Smooth muscle cell (in vitro differentiated cells): ENCODE results near the gene MCOLN3. TPM values are rescaled to one million over a fixed set of nuclear protein-coding genes. Genes with fewer than 3 reads are reported as not detected.

Experiments used
- DNase-seq: peaks from one replicate; lab custom pipeline; 2025; ENCODE audit not compliant: unreplicated experiment; lab: John Stamatoyannopoulos, UW
- H2AFZ ChIP-seq: fragments of 200-600 bp; sonication (generic); 2 replicates; pipeline ENCODE4 v1.6.0; 2016; ENCODE audit warnings: antibody characterized with exemption, low read depth, mild to moderate bottlenecking
- H3F3A ChIP-seq: fragments of 200-600 bp; sonication (generic); 2 replicates; pipeline ENCODE4 v1.6.0; 2017; ENCODE audit warnings: antibody characterized with exemption, low read depth
- H3K27ac ChIP-seq: fragments of 200-600 bp; sonication (generic); 2 replicates; pipeline ENCODE4 v1.5.1; 2016; ENCODE audit warnings: low read depth, mild to moderate bottlenecking
- H3K27me3 ChIP-seq: fragments of 200-600 bp; sonication (generic); 2 replicates; pipeline ENCODE4 v1.6.1; 2016; ENCODE audit warnings: low read depth, mild to moderate bottlenecking
- H3K36me3 ChIP-seq: fragments of 200-600 bp; sonication (generic); 2 replicates; pipeline ENCODE4 v1.5.1; 2016; ENCODE audit warnings: low read depth
- H3K4me1 ChIP-seq: fragments of 200-600 bp; sonication (generic); 2 replicates; pipeline ENCODE4 v1.5.1; 2016; ENCODE audit warnings: low read depth
- H3K4me2 ChIP-seq: fragments of 200-600 bp; sonication (generic); 2 replicates; pipeline ENCODE4 v1.6.0; 2016; ENCODE audit warnings: mild to moderate bottlenecking
- H3K4me3 ChIP-seq: fragments of 200-600 bp; sonication (generic); 2 replicates; pipeline ENCODE4 v1.5.1; 2016; ENCODE audit warnings: mild to moderate bottlenecking
- H3K79me2 ChIP-seq: fragments of 200-600 bp; sonication (generic); 2 replicates; pipeline ENCODE4 v1.6.0; 2016; ENCODE audit warnings: low read depth, mild to moderate bottlenecking
- H3K9ac ChIP-seq: fragments of 200-600 bp; sonication (generic); 2 replicates; pipeline ENCODE4 v1.6.0; 2016; ENCODE audit warnings: low read depth
- H3K9me3 ChIP-seq: fragments of 200-600 bp; sonication (generic); replicated peaks from 2 replicates; pipeline ENCODE4 v1.5.1; 2016; ENCODE audit warnings: low read depth
- H4K20me1 ChIP-seq: fragments of 200-600 bp; sonication (generic); 2 replicates; pipeline ENCODE4 v1.6.0; 2016; ENCODE audit warnings: low read depth
- WGBS: methylation state at CpG from one replicate; pipeline ENCODE4 v1.1.7; 2016; ENCODE audit warnings: low lambda C conversion rate; 5-methylcytosine and 5-hydroxymethylcytosine counted together
- polyA plus RNA-seq: library from polyadenylated mRNA; unstranded; fragments of >200 nt; fragmentation: Nextera tagmentation; extraction: Ambion mirVana; gene quantifications from 2 replicates; pipeline ENCODE4 v1.2.1, GENCODE V29; 2016
- total RNA-seq: library from RNA; depleted of rRNA; stranded (reverse); fragments of >200 nt; gene quantifications from 2 replicates; pipeline ENCODE4 v1.2.3, GENCODE V29; 2014
- TF ChIP-seq, protein P1 (sequence below): fragments of 200-600 bp; sonication (generic); IDR thresholded peaks from 2 replicates; pipeline ENCODE4 v1.5.1; 2017; ENCODE audit warnings: borderline replicate concordance, mild to moderate bottlenecking, antibody characterized with exemption; ENCODE audit not compliant: insufficient read depth, poor library complexity, severe bottlenecking

The MCOLN3 gene
- total and polyA plus RNA-seq, 2 experiments from 2014 or later = 0.50 to 1.7 TPM

DNA sequence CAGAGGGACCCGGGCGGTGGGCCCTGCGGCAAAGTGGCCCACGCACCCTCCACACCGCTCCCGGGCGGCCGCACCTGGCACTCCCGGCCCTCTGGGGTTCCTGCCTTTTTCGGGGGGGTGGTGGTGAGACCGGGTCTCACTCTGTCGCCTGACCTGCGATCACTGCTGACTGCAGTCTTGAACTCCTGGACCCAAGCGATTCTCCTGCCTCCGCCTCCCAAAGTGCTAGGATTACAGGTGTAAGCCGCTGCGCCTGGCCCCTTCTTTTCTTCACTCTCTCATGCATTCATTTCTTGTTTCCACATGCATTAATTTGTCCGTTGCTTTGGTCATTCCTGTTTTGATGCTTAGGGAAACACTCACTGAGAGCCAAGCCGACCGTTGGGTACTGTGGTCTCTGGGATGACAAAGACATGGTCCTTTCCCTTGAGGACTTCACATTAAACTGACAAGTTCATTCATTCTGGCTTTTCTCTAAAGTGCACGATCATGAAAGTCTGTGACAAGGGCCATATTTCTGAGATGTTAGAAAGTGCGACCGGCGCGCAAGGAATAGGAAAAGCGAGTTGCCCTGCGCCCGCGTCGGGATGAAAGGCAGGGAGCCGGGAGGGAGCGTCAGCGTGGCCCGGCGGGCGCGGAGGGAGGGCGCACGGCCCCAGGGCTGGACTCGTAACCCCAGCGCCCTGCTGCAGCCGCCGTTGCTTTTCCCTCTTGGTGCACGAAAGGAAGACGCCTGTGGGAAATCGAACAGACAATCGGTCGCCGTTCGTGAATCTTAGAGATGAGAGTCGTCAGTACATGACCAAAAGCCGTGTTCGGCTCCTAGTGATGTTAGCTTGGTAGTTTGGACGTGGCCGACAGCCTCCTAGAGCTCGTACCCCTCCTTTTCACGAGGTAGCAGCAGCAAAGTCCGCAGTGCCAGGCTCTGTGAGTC lies 50.4 kb downstream of the MCOLN3 start:
- no peak overlapping the region for H3K9ac ChIP-seq
- H3K27ac ChIP-seq = no peak overlapping the region
- H3K79me2 ChIP-seq = no peaks in the 10 kb centered on the region
- whole genome bisulfite sequencing = 3% methylated on average over 58 of the region's 58 CpGs
- peak overlapping the region; percentile 58 for H3K4me3 ChIP-seq
- peaks cover 14% of the 10 kb centered on the region for H3K4me1 ChIP-seq
- H3K27me3 ChIP-seq = peaks cover 84% of the 10 kb centered on the region
- no peaks in the 10 kb centered on the region for H3K9me3 ChIP-seq
- peak overlapping the region; percentile 96 for H3K4me2 ChIP-seq
- H4K20me1 ChIP-seq = no peaks in the 10 kb centered on the region
- H2AFZ ChIP-seq = peak overlapping the region; percentile 46
- DNase-seq = no peak
- H3F3A ChIP-seq = no peaks in the 10 kb centered on the region
- no peaks in the 10 kb centered on the region for H3K36me3 ChIP-seq
- TF ChIP-seq, protein P1, sequence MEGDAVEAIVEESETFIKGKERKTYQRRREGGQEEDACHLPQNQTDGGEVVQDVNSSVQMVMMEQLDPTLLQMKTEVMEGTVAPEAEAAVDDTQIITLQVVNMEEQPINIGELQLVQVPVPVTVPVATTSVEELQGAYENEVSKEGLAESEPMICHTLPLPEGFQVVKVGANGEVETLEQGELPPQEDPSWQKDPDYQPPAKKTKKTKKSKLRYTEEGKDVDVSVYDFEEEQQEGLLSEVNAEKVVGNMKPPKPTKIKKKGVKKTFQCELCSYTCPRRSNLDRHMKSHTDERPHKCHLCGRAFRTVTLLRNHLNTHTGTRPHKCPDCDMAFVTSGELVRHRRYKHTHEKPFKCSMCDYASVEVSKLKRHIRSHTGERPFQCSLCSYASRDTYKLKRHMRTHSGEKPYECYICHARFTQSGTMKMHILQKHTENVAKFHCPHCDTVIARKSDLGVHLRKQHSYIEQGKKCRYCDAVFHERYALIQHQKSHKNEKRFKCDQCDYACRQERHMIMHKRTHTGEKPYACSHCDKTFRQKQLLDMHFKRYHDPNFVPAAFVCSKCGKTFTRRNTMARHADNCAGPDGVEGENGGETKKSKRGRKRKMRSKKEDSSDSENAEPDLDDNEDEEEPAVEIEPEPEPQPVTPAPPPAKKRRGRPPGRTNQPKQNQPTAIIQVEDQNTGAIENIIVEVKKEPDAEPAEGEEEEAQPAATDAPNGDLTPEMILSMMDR = no peak

GRCh38 chr1:84996846-84997666 lies 51.2 kb downstream of the MCOLN3 start, which contains the start of gene MCOLN2:
Gene MCOLN2 (minus strand): TSS chr1:84997113. CDS start chr1:84996872, 241 bp downstream.
- no peaks in the 10 kb centered on the region for H3F3A ChIP-seq
- H3K9ac ChIP-seq = no peak within 1 kb of the TSS
- TF ChIP-seq, protein P1 = peak; percentile 5
- H2AFZ ChIP-seq = peak within 1 kb of the TSS; percentile 46
- under 1% methylated on average over 41 of the region's 87 CpGs for WGBS
- DNase-seq = no peak
- no peaks in the 10 kb centered on the region for H3K36me3 ChIP-seq
- H4K20me1 ChIP-seq = no peaks in the 10 kb centered on the region
- H3K27me3 ChIP-seq = peaks cover 77% of the 10 kb centered on the region
- H3K4me1 ChIP-seq = peaks cover 14% of the 10 kb centered on the region
- H3K4me2 ChIP-seq = peak within 1 kb of the TSS; percentile 96
- no peaks in the 10 kb centered on the region for H3K79me2 ChIP-seq
- peak within 1 kb of the TSS; percentile 58 for H3K4me3 ChIP-seq
- H3K27ac ChIP-seq = no peak within 1 kb of the TSS
- no peaks in the 10 kb centered on the region for H3K9me3 ChIP-seq

DNA sequence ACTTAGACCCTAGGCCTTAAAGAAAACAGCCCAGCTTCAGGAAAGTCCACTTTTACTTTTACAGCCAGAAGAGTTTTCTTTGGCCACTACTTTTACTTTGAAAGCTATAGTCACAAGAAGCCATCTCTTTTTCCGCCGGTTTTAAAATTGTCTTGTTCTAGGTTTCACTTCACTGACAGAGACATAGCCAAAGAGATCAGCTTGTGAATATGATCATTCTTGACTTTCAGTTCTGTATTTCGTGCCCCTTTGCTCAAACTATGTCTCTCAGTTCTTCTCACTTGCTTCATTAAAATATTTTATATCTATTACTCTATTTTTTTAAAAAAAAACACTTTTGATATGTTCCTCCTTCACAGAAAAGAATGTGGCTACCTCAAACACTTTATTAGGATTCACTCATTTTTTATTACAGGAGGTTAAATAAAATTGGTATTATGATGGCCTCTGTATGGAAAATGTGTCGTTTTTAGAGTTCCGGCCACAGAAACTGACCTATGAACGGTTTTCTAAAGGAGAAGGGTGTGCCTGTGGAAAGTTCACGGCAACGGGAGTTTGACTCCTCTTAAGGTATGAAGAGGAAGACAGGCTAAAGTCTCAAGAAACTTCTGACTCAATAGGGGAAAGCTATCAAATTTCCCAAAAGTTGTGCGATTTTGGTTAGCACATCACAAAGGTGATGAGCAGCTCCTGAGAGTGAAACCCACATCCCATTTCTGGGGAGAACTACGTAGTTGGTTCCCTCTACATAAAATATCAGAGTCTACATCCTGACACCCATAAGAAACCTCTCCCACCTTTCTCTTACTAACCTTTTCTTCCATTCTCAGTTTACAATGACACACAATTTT lies 52.6 kb downstream of the MCOLN3 start:
- no peaks in the 10 kb centered on the region for H4K20me1 ChIP-seq
- H3F3A ChIP-seq = no peaks in the 10 kb centered on the region
- no peak overlapping the region for H3K4me3 ChIP-seq
- no peaks in the 10 kb centered on the region for H3K36me3 ChIP-seq
- H3K27me3 ChIP-seq = peaks cover 63% of the 10 kb centered on the region
- H3K9me3 ChIP-seq = no peaks in the 10 kb centered on the region
- no peak overlapping the region for H2AFZ ChIP-seq
- TF ChIP-seq, protein P1 = no peak
- H3K4me2 ChIP-seq = no peak overlapping the region
- no peak overlapping the region for H3K9ac ChIP-seq
- H3K4me1 ChIP-seq = peaks cover 14% of the 10 kb centered on the region
- no peak overlapping the region for H3K27ac ChIP-seq
- H3K79me2 ChIP-seq = no peaks in the 10 kb centered on the region
- 87% methylated on average over 10 of the region's 10 CpGs for WGBS
- DNase-seq = no peak
